ELR (cell line): ENCODE data around the gene KCTD10.
"Not testable (repeated sequence)": the region's sequence is repeated elsewhere in the genome, so short reads cannot be mapped to it uniquely, and the experiment has no call there.

Source experiments
- DNase-seq: peaks from one replicate; pipeline ENCODE4 v3.0.0-alpha.2; 2015; ENCODE audit warnings: low read depth

KCTD10 gene

DNA sequence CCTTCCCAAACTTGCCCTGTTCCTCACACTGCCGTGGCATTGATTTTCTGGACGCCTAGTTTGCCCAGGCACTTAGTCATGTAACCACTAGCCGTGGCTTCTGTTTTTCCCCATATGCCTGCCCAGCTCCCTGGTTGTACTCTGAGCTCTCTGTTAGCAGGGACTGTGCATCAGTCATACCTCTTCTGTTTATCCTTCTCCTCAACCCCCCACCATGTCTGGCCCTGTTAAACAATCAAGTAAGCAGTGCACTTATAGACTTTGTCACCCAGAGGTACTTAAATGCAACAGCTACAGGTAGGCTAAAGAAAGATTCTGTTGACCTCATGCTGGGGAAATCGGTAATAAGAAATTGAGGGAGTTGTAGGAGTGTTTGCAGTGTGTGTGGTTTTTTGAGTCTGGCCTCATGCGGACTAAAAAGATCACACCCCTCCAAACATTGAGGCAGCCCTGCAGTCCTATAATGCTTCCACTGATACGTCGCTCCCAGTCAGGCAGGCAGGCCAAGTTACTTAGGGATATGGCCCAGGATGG, 17.3 kb upstream of the KCTD10 start:
- DNase-seq: no peak

DNA sequence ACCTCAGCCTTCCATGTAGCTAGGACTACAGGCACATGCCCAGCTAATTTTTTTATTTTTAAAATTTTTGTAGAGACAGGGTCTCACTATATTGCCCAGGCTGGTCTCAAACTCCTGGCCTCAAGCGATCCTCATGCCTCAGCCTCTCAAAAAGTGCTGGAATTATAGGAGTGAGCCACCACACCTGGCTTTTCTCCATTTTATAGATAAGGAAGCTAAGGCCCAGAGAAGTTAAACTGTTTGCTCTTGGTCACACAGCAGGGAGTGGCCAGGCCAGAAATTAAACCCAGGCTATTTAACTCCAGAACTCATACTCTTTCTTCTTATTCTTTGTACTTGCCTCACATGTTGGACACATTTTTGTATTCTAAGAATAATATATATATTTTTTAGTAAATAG, 16.8 kb upstream of the KCTD10 start:
- DNase-seq: no peak

DNA sequence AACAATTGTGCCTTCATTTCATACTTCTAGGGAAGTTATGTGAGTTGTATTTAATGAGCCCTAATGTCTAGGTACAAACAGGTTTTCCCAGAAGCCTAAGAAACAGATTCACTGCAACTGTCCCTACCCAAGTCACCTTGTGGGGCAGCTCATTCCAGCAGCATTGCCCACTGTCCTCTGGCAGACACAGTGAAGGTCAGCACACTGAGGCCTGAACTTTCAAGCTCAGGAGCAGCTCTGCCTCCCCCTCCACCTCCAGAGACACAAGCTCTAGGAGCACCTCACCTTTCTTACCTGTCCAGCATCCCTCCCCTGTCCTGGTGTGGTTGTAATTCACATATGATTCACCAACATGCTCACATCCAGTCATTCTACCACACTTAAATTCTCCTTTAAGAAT, 16.0 kb upstream of the KCTD10 start:
- DNase-seq: no peak

DNA sequence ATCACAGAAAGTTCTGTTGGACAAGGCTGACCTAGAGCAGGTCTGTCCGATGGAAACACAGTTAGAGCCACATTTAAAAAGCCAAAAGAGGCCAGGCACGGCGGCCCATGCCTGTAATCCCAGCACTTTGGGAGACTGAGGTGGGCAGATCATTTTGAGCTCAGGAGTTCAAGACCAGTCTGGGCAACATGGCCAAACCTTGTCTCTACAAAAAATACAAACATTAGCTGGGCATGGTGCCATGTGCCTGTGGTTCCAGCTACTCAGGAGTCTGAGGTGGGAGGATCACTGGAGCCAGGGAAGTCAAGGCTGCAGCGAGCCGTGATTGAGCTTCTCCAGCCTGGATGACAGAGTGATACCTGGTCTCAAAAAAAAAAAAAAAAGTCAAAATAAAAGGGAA, 15.3 kb upstream of the KCTD10 start:
- DNase-seq: no peak

DNA sequence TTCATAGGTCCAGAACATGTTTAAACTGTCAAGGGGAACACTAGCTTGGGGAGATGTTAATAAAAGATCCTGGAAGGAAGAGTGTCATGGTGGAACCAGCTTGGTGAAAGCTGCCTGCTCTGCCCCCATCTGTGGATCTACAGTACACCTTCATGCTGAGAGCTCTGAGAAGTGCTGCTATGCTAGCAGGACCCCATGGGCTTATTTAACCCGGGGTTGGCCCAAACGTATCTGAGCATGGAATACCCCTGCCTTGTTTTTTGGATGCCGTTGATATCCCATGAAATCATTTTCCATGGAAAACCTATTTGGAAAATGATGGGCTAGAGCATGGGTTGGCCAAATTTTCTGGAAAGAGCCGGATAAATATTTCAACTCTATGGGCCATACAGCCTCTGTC, 14.6 kb upstream of the KCTD10 start:
- DNase-seq: no peak

DNA sequence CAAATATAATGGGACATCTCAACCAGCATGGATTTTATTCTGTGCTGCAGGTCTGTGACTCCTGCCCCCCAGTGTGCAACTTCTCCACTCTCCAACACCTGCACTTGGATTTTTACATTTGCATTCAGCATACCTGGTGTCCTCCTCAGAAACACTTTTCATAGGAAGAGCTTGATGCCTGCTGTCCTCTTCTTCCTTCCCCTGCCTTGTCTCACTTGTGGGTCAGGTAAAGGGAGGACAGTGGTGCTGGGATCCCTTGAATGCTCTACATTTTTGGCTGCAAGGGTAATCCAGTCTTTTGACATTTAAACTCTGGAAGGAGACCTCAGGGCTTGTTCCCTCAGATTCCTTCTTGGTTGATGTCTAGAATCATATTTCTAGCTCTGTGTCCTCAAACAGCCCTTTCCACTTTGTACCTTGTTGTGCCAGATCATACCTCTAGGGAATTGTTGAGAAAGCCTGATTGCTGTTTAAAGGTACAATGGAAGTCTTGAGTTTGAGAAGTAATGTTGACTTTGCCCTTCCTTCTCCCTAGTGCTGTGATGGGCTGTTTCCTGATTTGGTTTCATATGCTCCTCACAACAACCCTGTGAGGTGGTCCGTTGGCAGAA, 13.0 kb upstream of the KCTD10 start:
- no peak for DNase-seq

DNA sequence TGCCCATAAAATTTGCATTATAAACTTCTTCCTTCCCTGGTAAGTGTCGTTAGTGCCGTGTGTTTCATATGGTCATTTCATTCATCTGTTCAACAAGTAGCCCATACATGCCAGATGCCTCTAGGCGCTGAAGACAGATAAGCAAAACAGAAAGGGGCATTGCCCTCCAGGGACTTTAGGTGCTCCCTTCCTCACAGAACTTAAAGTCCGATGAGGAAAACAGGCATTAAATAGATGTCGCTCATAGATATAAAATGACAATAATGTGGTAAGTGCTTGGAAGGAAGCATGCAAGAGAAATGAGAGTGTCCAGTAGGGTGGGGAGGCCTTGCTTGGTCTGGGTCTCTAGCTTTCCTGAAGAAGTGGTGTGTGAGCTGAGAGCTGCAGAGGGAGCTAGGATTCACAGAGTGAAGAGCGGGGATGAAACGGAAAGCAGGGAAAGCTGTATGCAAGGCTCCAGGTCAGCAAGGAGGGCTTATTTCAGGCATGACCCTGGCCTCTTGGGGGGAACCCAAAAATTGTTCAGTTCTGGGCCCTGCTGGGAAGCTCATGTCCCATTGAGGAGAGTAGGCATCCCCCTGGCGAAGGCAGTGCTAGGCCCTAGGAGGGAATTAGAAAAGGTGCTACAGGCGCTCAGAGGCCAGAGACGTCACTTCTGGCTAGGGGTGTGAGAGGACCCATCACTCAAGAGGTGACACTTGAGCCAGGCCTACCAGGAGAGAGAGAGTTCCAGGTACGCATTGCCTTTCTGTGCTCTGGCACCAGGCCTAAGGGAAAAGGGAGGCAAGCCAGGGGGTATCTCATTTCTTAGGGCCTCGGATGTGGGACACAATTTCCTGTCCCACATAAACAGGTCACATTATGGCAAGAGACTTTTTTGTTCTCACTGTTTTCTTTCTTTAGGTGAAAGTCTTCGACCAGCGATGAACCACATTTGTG, 12.2 kb upstream of the KCTD10 start:
- no peak for DNase-seq

DNA sequence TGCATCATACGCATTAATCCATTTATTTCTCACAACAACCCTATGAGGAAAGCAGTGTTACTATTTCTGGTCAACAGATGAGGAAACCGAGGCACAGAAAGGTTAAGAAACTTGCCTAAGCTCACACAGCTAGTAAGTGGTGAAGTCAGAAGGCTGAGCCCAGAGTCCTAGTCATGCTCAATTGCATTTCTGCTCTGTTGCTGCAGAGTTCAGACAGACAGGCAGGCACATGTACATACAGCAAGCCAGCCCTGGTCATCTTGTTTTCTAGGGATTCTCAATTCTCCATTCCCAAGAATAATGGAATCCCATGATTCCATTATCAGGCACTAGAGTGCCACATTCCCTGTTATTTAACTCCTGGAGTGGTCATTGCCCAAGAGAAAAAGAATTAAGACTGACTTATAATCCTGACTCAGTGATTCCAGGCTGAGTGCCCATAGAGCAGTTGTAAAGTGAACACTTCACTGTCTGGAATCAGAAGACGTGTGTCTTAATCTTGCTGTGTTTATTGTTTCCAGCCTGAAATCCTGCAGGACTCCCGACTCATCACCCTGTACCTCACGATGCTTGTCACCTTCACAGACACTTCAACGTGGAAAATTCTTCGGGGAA, 11.1 kb upstream of the KCTD10 start:
- no peak for DNase-seq

DNA sequence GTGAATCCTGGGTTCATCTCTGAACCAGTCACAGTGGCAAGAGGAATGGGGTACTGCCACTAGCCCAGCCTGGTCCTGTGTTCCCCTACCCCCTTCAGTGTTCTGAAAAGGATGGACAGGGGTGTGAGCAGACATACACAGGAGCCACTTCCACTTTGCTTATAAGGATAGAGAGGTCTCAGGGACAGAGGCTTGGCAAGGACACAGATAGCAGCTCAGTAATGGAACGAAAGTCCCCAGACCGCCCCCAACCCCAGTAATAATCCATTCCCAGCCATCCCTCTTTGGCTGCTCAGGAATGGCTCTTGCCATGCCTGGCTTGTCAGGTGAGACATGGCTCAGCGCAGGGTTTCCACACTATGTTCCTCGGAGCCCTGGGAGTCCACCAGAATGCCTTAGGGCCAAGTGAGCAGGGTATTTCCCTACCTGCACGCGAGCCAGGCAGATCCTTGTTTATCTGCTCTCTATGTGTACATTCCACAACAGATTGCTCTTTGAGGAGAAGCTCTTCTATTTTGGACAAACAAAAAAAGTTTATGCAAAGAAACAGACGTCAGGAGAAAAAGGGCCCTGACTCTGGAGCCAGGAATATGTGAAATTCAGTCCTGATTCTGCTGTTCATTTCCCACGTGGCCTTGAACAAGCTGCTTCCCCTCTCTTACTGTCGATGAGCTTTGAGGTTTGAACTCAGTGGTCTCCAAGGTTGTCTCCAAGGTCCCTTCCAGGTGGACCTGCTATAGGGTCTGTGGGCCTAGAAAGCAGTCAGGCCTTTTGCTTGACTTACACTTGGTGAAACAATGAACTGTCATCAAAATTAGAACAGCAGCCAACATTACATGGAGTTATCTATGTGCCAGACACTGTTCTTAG, 10.3 kb upstream of the KCTD10 start:
- DNase-seq: no peak

DNA sequence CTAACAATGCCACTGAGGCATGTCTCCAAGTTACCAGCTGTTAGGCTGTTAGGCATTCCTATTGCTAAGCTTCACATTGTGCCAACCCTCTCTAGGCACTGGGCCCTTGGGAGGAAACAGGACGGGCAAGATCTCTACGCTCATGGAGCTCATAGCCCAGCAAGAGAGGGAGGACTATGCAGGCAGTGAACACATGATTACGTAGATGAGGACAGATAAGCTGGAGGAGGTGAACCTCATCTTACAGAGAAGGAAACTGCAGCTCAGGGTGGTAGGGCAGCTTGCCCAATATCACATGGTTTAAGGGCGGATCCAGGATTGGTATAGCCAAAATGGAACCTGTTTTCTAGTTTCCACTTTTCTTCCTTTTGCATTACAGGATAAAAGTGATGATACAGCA, 8.1 kb upstream of the KCTD10 start:
- DNase-seq: no peak

DNA sequence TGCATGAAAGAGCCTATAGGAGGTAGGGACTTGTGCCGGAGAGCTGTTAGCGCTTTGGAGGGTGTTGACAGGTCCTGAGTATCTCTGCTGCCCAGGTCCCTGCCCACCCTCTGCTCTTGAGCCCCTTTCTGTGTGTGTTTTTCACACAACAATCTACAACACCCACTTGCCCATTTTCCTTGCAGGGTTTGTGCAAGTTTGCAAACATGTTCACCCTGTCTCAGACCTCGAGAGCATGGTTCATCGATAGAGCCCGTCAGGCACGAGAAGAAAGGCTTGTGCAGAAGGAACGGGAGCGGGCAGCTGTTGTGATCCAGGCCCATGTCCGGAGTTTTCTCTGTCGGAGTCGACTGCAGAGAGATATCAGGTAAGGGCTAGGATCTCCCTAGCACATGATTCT, 6.2 kb upstream of the KCTD10 start:
- DNase-seq: no peak

DNA sequence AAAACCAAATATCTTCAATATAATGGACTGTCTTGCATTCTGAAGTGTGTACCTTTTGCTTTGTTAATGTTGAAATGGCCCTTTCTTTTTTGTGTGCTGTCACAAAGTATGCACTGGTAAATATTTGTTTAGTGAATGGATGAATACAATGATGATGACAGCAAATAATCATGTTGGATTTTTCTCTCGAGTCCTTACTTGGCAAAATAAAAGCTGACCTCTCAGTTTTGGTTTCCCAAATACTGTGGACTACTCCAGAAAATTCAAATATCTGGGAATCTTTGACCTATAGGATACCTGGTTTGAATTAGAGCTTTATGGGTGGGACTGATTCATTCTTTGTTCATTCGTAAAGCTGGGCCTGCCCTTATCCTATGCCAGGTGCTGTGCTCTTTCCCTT, 5.8 kb upstream of the KCTD10 start:
- no peak for DNase-seq

DNA sequence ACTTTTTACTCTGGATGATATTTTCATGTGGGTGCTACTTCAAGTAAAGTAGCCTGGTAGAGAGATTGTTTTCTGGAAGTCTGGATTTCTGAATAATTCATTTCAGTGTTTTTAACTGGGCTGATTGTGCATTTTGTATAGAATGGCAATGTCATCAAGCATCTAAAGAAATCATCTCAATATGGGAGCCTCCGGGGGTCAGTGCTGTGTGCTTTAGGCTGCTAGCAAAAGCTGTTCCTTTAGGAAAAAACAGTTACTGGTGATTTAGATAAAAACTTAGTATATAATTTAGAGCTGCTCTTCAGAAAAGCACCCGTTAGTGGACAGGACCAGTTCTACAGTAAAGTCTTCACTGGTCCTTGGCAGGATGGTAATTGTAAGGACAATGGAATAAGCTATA, 5.4 kb upstream of the KCTD10 start:
- no peak for DNase-seq

DNA sequence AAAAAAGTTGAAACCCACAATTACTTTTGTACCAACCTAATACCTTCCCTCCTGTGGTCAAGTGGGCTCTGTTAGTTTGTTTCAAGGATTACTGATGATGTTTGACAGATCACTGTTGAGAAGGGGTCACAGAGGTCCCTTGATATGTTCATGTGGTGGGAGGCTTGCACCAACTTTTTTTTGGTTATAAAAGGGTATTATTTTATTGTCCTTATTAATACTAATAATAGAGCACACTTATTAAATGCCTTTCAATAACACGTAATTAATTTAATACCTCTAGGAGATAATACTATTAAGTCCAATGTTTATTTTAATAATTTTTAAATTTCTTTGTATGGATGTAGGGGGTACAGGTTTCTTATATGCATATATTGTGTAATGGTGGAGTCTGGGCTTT, 4.8 kb upstream of the KCTD10 start:
- no peak for DNase-seq

DNA sequence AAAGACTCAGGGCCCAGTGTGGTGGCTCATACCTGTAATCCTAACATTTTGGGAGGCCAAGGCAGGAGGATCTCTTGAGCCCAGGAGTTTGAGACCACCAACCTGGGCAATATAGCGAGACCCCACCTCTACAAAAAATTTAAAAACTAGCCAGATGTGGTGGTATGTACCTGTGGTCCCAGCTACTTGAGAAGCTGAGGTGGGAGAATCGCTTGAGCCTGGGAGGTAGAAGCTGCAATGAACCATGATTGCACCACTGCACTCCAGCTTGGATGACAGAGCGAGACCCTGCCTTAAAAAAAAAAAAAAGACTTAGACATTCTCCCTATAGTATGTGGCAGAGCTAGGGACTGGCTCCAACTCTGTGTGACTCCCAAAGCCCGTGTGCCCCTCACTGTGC, 3.3 kb upstream of the KCTD10 start:
- no peak for DNase-seq

DNA sequence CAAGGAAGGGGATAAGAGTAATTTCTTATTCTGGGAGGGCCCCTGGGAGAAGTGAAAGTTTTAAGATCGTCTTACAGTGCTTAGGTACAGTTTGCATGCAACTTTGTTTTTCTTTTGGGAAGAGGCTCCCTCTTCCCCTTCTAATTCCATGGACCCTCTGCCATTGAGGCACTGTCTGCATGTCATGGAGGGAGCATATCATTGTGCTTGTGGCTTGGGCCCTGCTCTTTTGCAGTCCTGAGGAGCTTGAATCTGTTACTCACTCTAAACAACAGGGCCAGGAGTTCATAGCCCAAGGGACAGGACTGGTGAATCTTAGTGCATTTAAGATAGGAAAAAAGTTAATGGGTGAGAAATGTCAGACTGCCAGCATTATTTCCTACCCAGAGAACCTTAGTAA, 2.7 kb upstream of the KCTD10 start:
- DNase-seq: no peak

DNA sequence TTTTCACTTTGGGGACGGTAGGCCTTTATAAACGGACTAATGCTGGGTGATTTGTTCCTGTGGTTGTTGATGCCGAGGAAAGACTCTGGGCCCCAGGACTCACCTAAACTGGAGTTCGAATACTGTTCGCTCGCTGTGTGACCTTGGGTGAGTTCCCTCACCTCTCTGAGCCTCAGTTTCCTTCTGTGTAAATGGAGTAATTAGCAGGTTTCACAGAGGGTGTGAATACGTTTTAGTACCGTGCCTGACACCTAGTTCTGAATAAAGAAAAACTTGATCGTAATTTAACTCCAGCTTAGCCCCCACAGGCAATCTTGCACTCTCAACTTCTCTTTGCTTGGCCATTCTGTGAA, 839 bp upstream of the KCTD10 start:
- no peak for DNase-seq

DNA sequence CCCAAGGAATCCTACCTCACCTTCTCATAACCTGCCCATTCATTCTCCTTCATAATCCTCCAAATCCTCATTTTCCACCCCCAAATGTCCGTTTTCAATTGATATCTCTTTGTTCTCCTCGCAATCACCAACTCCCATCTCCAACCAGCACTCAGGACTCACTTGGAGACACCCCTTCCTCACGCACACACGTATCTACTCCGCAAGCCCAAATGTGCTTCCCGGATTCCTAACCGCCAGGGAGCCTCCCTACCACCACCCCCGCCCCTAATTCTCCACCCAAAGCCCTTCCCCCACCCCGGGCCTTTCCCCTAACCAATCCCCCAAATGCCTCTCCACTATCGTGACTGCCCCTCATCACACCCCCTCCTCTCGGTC, 304 bp downstream of the KCTD10 start:
- no peak for DNase-seq

DNA sequence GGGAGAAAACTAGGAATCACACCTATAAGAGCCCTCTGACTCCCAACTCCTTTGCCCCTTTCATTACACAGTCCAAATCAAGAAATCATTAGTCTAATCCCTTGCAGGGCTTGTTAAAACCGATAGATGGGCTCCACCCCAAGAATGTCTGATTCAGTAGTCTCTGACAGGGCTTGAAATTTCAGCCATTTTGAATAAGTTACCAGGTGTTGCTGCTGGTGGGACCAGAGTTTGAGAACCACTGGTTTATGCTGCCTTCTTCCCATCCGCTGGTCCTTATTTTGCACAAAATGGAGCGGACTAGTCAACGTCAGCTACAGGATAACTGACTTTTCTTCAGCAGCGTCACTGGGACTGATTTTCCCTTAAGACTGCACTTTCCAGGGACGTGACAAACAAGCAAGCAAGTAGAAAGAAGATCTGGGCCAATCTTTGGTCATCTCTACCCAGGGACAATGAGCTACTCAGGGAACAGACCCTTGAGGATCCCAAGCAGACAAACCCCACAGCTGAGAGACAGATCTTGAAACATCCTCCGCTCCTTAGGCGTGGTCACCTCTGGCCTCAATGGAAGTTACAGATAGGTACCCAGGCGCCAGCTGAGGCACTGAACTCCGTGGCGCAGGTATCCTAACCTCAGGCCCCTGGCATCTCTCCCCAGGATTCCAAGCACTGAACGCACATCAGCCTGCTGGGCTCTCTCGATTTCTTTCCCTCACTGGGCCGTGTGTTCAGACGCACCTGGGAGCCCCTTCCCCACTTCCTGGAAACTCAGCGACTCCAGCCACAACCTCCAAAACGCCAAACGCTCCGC, 900 bp downstream of the KCTD10 start:
- DNase-seq: peak; percentile 27

DNA sequence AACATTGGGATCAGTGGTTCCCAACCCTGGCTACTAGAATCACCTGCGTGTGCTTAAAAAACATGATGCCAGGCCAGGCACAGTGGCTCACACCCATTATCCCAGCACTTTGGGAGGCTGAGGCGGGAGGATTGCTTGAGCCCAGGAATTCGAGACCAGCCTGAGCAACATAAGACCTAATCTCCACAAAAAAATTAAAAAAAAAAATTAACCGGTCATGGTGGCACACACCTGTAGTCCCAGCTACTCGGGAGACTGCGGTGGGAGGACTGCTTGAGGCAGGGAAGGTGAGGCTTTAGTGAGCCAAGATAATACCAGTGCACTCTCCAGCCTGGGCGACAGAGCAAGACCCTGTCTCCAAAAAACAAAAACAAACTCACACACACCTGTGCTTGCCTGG, 2.0 kb downstream of the KCTD10 start:
- no peak for DNase-seq

DNA sequence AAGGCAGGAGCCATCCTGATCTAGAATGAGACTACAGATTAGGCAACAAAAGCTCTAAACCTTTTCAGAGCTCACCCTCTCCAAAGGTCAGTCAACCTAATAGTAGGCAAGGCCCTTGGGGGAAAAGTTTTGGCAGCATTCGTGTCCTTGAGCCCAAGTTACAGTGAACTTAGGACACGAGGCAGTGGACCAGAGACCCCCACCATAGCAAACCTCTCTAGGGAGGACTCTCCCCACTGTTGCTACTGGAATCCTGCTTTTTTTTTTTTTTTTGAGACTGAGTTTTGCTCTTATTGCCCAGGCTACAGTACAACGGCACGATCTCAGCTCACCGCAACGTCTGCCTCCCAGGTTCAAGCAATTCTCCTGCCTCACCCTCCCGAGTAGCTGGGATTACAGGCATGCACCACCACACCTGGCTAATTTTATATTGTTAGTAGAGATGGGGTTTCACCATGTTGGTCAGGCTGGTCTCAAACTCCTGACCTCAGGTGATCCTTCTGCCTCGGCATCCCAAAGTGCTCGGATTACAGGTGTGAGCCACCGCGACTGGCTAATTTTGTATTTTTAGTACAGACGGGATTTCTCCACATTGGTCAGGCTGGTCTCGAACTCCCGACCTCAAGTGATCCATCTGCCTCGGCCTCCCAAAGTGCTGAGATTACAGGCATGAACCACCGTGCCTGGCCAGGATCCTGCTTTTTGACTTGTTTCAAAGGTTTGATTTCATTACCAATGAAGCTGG, 3.4 kb downstream of the KCTD10 start:
- not testable (repeated sequence) for DNase-seq
